SK-N-MC (cell line): ENCODE data around the gene KCNJ9.

ENCODE experiments used
- DNase-seq: peaks from one replicate; pipeline ENCODE4 v3.0.0-alpha.2; 2011; ENCODE audit warnings: low read depth, low spot score
- H3K27ac ChIP-seq: fragments of 200-600 bp; sonication (generic); 2 replicates; pipeline ENCODE4 v1.5.1; 2016; ENCODE audit warnings: mixed run types
- H3K36me3 ChIP-seq: fragments of 200-600 bp; sonication (generic); 2 replicates; pipeline ENCODE4 v1.6.1; 2017; ENCODE audit warnings: antibody characterized with exemption, low read length, mixed read lengths; ENCODE audit not compliant: insufficient read depth
- H3K4me3 ChIP-seq: fragments of 200-600 bp; sonication (generic); 2 replicates; pipeline ENCODE4 v1.5.1; 2016
- H3K9ac ChIP-seq: fragments of 200-600 bp; sonication (generic); 2 replicates; pipeline ENCODE4 v1.8.0; 2017; ENCODE audit warnings: mixed run types, mixed read lengths; ENCODE audit not compliant: insufficient read length
- H3K9me3 ChIP-seq: fragments of 200-600 bp; sonication (generic); 2 replicates; pipeline ENCODE4 v1.6.1; 2017; ENCODE audit warnings: low read depth, mild to moderate bottlenecking, antibody characterized with exemption, low read length, moderate library complexity, mixed read lengths
- EZH2 ChIP-seq: fragments of 200-600 bp; sonication (generic); IDR thresholded peaks from one replicate; pipeline ENCODE4 v1.6.1; 2017; ENCODE audit warnings: antibody characterized with exemption
- FOXP2 ChIP-seq: optimal IDR thresholded peaks from 2 replicates; pipeline ENCODE3; 2011; ENCODE audit warnings: mild to moderate bottlenecking, moderate library complexity; ENCODE audit not compliant: insufficient read depth; ENCODE audit errors: extremely low read length, control extremely low read depth
- POLR2AphosphoS5 ChIP-seq: IDR thresholded peaks from 2 replicates; pipeline ENCODE4 v1.6.1; 2012; ENCODE audit warnings: mild to moderate bottlenecking, low read depth, low read length, borderline replicate concordance

Gene KCNJ9

GRCh38 chr1:160129558-160129957 lies 48.2 kb downstream of the KCNJ9 start:
- no peaks in the 10 kb centered on the region for H3K9me3 ChIP-seq

GRCh38 chr1:160129966-160130365 lies 48.6 kb downstream of the KCNJ9 start:
- Histone ChIP-seq H3K36me3 (no peaks in the 10 kb centered on the region), H3K27ac (no peak overlapping the region), H3K9ac (no peak overlapping the region), H3K4me3 (no peak overlapping the region), H3K9me3 (no peaks in the 10 kb centered on the region)
- no peak for DNase-seq
- TF ChIP-seq POLR2AphosphoS5: no peak
- no peak for TF ChIP-seq EZH2
- no peak for TF ChIP-seq FOXP2

More at GRCh38 chr1:160129558-160129957, 48.2 kb downstream of the KCNJ9 start:
- no peaks in the 10 kb centered on the region for H3K36me3 ChIP-seq
- no peak overlapping the region for H3K9ac ChIP-seq
- DNase-seq: no peak
- no peak overlapping the region for H3K4me3 ChIP-seq
- no peak overlapping the region for H3K27ac ChIP-seq
- TF ChIP-seq POLR2AphosphoS5 (no peak), EZH2 (no peak), FOXP2 (no peak)

DNA sequence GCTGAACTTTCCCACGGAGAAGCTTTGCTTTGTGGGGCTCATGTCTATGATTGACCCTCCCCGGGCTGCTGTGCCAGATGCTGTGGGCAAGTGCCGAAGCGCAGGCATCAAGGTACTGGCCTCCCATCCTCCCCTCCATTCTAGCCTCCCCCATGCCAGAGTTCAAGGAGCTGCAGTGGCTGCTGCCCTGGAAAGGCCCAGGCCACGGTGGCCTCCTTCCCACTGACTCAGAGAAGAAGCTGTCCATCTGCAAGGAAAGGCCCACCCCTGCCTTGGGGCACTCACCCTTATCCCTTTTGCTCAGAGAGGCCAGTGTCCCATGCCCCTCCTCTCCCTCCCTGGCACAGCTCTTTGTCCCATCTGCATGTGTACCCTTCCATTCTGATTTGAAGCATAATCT lies 49.1 kb downstream of the KCNJ9 start:
- no peaks in the 10 kb centered on the region for H3K36me3 ChIP-seq
- H3K27ac ChIP-seq: no peak overlapping the region
- no peak for DNase-seq
- no peak overlapping the region for H3K4me3 ChIP-seq
- no peak for TF ChIP-seq FOXP2
- no peak for TF ChIP-seq POLR2AphosphoS5
- no peak for TF ChIP-seq EZH2
- H3K9ac ChIP-seq: no peak overlapping the region
- H3K9me3 ChIP-seq: no peaks in the 10 kb centered on the region

DNA sequence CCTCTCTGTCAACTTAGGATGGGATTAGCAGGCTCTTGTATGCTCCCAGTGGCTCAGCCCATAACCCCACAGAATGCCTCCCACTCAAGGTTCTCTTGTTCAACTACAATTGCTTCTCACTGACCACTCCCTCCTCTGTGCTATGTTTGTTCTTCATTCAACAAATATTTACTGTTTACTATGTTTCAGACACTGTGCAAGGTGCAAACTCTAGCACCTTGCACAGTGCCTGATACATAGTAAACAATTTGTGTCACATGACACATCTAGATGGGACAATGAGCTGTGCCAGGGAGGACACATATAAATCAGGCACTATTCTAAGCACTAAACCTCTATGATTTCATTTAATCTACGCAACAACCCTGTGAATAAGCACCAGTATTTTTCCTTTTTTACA lies 49.6 kb downstream of the KCNJ9 start:
- TF ChIP-seq FOXP2: no peak
- TF ChIP-seq EZH2: no peak
- TF ChIP-seq POLR2AphosphoS5: no peak
- no peaks in the 10 kb centered on the region for H3K36me3 ChIP-seq
- DNase-seq: no peak
- H3K9me3 ChIP-seq: no peaks in the 10 kb centered on the region
- H3K4me3 ChIP-seq: no peak overlapping the region
- no peak overlapping the region for H3K9ac ChIP-seq
- no peak overlapping the region for H3K27ac ChIP-seq

GRCh38 chr1:160131803-160132565 lies 50.6 kb downstream of the KCNJ9 start:
- no peak for DNase-seq
- Histone ChIP-seq H3K4me3 (no peak overlapping the region), H3K36me3 (no peaks in the 10 kb centered on the region), H3K9me3 (no peaks in the 10 kb centered on the region), H3K9ac (no peak overlapping the region), H3K27ac (no peak overlapping the region)
- no peak for TF ChIP-seq POLR2AphosphoS5
- no peak for TF ChIP-seq EZH2
- no peak for TF ChIP-seq FOXP2

- no peak overlapping the region for H3K27ac ChIP-seq
- H3K9me3 ChIP-seq: no peaks in the 10 kb centered on the region
- H3K9ac ChIP-seq: no peak overlapping the region
- no peak for DNase-seq
- no peak for TF ChIP-seq FOXP2
- no peak for TF ChIP-seq EZH2
- no peak for TF ChIP-seq POLR2AphosphoS5
- no peak overlapping the region for H3K4me3 ChIP-seq
- no peaks in the 10 kb centered on the region for H3K36me3 ChIP-seq
These were observed 52.8 kb downstream of the KCNJ9 start for GRCh38 chr1:160133990-160134770.

- DNase-seq: no peak
- Histone ChIP-seq H3K4me3 (no peak overlapping the region), H3K9ac (no peak overlapping the region), H3K9me3 (no peaks in the 10 kb centered on the region), H3K27ac (no peak overlapping the region), H3K36me3 (no peaks in the 10 kb centered on the region)
- TF ChIP-seq FOXP2 (no peak), EZH2 (no peak), POLR2AphosphoS5 (no peak)
These were observed 53.6 kb downstream of the KCNJ9 start for GRCh38 chr1:160134791-160135572.
